Middle frontal gyrus (tissue), 1 donor: ENCODE measurements around the gene CFB.
"Not testable (repeated sequence)": the region's sequence is repeated elsewhere in the genome, so short reads cannot be mapped to it uniquely, and the experiment has no call there.

ENCODE experiments used
- DNase-seq: peaks from one replicate; pipeline ENCODE4 v3.0.0-alpha.2; 2015; ENCODE audit warnings: low spot score; ENCODE audit errors: extremely low spot score

Gene CFB

DNA sequence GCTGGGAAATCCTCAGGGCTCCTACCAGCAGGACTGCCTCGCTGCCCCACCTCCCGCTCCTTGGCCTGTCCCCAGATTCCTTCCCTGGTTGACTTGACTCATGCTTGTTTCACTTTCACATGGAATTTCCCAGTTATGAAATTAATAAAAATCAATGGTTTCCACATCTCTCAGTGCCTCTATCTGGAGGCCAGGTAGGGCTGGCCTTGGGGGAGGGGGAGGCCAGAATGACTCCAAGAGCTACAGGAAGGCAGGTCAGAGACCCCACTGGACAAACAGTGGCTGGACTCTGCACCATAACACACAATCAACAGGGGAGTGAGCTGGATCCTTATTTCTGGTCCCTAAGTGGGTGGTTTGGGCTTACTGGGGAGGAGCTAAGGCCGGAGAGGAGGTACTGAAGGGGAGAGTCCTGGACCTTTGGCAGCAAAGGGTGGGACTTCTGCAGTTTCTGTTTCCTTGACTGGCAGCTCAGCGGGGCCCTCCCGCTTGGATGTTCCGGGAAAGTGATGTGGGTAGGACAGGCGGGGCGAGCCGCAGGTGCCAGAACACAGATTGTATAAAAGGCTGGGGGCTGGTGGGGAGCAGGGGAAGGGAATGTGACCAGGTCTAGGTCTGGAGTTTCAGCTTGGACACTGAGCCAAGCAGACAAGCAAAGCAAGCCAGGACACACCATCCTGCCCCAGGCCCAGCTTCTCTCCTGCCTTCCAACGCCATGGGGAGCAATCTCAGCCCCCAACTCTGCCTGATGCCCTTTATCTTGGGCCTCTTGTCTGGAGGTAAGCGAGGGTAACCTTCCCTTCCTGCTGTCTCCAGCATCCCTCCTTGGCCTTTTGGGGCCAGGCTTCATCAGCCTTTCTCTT is at the start of gene CFB:
TSS of gene CFB (plus strand) at position 589 of the 863 bp plus-strand sequence. CDS start at position 716, 127 bp downstream.
- no peak for DNase-seq

- no peak for DNase-seq
These were observed 49.4 kb upstream of the CFB start for GRCh38 chr6:31896493-31896855.

GRCh38 chr6:31896856-31897611 is 48.9 kb upstream of the CFB start:
- no peak for DNase-seq

- peak; percentile 83 for DNase-seq
These were observed 48.1 kb upstream of the CFB start, which contains the start of gene EHMT2 for GRCh38 chr6:31897612-31898382. TSS of gene EHMT2 (minus strand) at chr6:31897698. CDS start at chr6:31897677, 21 bp downstream.

GRCh38 chr6:31898383-31899011 is 47.4 kb upstream of the CFB start:
- DNase-seq: peak; percentile 40

- no peak for DNase-seq
These were observed 46.7 kb upstream of the CFB start for GRCh38 chr6:31899215-31899614.

DNA sequence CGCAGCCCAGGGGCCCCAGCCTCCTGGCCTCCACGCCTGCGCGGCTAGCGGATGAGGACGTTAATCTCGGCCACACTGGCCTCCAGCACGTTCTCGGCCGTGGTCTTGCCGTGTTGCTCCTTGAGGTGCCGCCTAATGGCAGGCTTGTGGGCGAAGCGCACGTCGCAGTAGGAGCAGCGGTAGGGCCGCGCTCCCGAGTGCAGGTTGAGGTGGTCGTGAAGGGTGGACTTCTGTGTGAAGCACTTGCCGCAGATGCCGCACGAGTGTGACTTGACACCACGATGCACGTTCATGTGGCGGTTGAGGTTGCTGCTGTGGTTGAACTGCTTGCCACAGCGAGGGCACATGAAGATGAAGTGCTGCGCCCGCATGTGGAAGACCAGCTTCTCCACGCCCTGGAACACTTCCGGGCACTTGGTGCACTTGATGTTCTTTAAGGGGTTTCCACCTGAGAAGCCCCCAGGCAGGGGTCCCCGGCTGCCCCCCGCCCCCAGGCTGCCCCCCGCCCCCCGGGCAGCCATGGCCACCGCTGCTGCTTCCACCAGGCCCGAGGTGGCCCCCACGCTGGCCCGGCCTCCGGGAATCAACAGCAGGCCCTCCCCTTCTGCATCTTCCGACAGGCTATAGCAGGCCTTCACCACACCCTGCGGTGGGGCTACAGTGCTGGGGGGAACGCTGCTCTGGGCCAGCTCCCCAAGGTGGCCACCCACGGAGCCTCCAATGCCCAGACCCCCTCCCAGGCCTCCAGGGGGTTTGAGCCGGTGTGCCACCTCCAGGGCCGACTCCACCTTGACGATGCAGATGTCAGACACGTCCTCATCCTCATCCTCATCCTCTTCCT is 45.8 kb upstream of the CFB start:
- no peak for DNase-seq

DNA sequence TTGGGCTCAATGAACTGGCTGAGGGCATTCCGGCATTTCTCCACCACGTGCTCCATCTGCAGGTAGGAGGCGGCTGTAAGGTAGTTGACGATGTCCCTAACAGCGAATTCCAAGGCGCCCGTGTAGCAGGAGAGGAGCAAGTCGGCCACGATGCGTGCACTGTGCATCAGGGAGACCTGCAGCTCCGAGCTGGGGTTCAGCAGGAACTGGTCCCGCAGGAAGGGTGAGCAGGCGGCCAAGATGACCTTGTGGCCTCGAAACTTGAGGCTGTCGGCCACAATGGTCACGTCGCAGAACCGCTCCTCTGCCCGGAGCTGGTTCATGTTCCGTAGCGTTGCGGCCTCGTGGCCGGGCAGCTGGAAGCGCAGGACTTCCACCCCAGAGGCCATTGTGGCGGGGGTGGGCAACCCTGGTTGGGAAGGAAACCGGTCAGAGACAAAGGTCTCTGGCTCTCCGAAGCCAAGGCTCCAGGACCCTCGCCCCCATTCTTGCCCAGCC is 44.9 kb upstream of the CFB start:
- no peak for DNase-seq

- peak; percentile 9 for DNase-seq
These were observed 44.4 kb upstream of the CFB start for GRCh38 chr6:31901415-31901952.

GRCh38 chr6:31901953-31902643 is 43.8 kb upstream of the CFB start, which contains the start of gene ZBTB12:
TSS of gene ZBTB12 (minus strand) at chr6:31902086. CDS start at chr6:31901305, 781 bp downstream.
- DNase-seq: peak; percentile 95

DNA sequence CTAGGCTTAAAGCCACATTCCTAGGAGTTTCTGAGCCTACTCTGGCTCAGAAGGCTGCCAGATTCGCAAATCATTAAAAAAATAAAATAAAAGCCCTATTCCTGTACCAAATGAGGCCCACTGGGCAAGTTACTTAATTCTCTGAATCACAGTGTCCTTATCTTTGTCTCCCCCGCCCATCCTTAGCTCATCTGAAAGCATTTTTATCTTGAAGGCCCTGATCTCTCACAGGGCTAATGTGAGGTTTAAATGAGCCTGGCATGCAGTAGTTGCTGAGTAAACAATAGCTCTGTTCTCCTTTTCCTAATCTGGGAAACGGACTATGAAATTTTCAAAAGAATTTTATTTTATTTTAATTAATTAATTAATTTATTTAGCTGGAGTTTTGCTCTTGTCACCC is 41.9 kb upstream of the CFB start:
- no peak for DNase-seq

- no peak for DNase-seq
These were observed 40.9 kb upstream of the CFB start for GRCh38 chr6:31905041-31905440.

DNA sequence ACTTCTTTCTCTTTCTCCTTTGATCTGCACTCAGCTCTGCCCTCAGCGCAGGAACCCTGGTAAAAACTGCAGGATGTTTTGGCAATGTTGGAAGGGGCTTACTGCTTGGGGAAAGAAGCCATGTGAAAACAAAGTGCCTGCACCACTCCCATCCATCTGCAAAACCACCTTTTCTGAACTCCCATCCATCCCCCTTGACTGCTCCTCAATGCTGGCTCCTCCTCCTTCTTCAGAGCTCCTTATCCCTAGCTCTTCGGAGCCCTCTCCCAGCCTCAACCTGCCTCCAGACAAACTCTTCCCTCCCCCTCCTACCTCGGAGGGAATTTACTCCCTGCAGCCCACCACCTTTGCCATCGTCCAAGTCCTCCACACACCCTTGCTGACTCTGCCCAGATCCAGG is 39.8 kb upstream of the CFB start:
- no peak for DNase-seq

DNA sequence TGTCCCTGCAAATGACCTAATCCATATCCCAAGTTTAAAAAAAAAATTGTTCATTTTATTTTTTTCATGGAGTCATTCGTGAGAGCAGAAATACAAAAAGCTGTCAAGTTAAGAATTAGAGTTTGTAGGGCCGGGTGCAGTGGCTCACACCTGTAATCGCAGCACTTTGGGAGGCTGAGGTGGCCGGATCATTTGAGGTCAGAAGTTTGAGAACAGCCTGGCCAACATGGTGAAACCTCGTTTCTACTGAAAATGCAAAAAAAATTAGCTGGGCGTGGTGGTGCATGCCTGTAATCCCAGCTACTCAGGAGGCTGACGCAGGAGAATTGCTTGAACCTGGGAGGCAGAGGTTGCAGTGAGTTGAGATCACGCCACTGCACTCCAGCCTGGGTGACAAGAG is 39.2 kb upstream of the CFB start:
- DNase-seq: not testable (repeated sequence)

DNA sequence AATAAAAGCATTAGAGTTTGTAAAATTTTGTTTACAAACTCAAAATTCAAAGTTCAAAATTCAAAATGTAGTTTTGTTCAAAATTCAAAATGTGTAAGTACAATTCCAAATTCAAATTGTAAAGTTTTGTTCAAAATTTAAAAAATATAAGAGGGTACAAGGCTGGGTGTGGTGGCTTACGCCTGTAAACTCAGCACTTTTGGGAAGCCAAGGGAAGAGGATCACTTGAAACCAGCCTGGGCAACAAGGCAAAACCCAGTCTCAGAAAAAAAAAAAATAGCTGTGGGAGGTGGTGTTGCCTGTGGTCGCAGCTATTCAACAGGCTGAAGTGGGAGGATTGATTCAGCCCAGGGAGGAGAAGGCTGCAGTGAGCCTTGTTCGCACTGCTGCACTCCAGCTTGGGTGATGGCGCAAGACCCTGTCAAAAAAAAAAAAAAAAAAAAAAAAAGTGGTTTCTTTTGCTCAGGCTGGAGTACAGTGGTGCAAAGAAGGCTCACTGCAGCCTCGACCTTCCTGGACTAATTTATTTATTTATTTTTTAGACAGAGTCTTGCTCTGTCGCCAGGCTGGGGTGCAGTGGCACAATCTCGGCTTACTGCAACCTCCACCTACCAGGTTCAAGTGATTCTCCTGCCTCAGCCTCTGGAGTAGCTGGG is 38.6 kb upstream of the CFB start:
- no peak for DNase-seq

GRCh38 chr6:31908255-31908654 is 37.6 kb upstream of the CFB start:
- not testable (repeated sequence) for DNase-seq

- DNase-seq: no peak
These were observed 37.1 kb upstream of the CFB start for GRCh38 chr6:31908791-31909190.

DNA sequence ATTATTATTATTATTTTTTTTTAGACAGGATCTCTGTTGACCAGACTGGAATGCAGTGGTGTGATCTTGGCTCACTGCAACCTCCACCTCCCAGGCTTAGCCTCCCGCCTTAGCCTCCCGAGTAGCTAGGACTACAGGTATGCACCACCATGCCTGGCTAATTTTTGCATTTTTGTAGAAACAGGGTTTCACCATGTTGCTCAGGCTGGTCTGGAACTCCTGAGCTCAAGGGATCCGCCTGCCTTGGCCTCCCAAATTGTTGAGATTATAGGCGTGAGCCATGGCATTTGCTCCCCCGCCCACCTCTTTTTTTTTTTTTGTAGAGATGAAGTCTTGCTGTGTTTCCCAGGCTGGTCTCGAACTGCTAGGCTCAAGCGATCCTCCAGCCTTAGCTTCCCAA is 36.6 kb upstream of the CFB start:
- not testable (repeated sequence) for DNase-seq
